Natural killer cell (primary cell): ENCODE results near the gene RXFP3. TPM values are rescaled to one million over a fixed set of nuclear protein-coding genes. Genes with fewer than 3 reads are reported as not detected.

Experiments used
- ATAC-seq, 3 donors: fragments of 150-1000 bp in 2 of 3; fragments of 200-7000 bp in 1 of 3; cut with Tn5 transposase; 1 replicate in 1 of 3; 2 replicates in 2 of 3; pipeline ENCODE4 v1.10.0; 2021; ENCODE audit warnings: mild to moderate bottlenecking in 2 of 3, moderate library complexity in 2 of 3
- DNase-seq, 2 donors: peaks; one replicate each; pipeline versions ENCODE4 v3.0.0 to v3.0.0-alpha.2; 2013 to 2021; ENCODE audit warnings: mixed read lengths in 1 of 2
- H3K27ac ChIP-seq: one replicate; pipeline ENCODE4 v1.5.1; 2013; ENCODE audit warnings: mild to moderate bottlenecking, low read length
- H3K27me3 ChIP-seq: one replicate; pipeline ENCODE4 v1.6.1; 2013; ENCODE audit warnings: low read length; ENCODE audit not compliant: control insufficient read depth, insufficient read depth
- H3K36me3 ChIP-seq: one replicate; pipeline ENCODE4 v1.6.1; 2013; ENCODE audit warnings: low read length; ENCODE audit not compliant: control insufficient read depth, insufficient read depth
- H3K4me1 ChIP-seq: one replicate; pipeline ENCODE4 v1.6.1; 2013; ENCODE audit warnings: low read length; ENCODE audit not compliant: control insufficient read depth, insufficient read depth
- H3K4me3 ChIP-seq: one replicate; pipeline ENCODE4 v1.5.1; 2013; ENCODE audit warnings: low read length
- H3K9me3 ChIP-seq: one replicate; pipeline ENCODE4 v1.6.1; 2013; ENCODE audit warnings: low read length; ENCODE audit not compliant: control insufficient read depth, insufficient read depth
- H3K27ac Mint-ChIP-seq, 2 donors: one replicate each; pipeline ENCODE4 v1.8.0; 2022; ENCODE audit warnings: mild to moderate bottlenecking in 2 of 2, mixed read lengths in 2 of 2, moderate library complexity in 1 of 2
- H3K27me3 Mint-ChIP-seq, 2 donors: one replicate each; pipeline ENCODE4 v1.8.0; 2022; ENCODE audit warnings: low read depth in 2 of 2, mixed read lengths in 2 of 2
- H3K36me3 Mint-ChIP-seq: one replicate; pipeline ENCODE4 v1.8.0; 2022; ENCODE audit warnings: mixed read lengths
- H3K4me1 Mint-ChIP-seq, 2 donors: one replicate each; pipeline ENCODE4 v1.8.0; 2022; ENCODE audit warnings: mixed read lengths in 2 of 2
- H3K4me3 Mint-ChIP-seq: one replicate; pipeline ENCODE4 v1.8.0; 2022; ENCODE audit warnings: mild to moderate bottlenecking, moderate library complexity, mixed read lengths
- H3K9me3 Mint-ChIP-seq, 2 donors: one replicate each; pipeline ENCODE4 v1.8.0; 2022; ENCODE audit warnings: mixed read lengths in 2 of 2
- CTCF ChIP-seq: fragments of 200-600 bp; IDR thresholded peaks from one replicate; pipeline ENCODE4 v1.8.0; 2022; ENCODE audit warnings: antibody characterized with exemption
- WGBS: methylation state at CpG from one replicate; pipeline ENCODE4 v1.1.7; 2013; ENCODE audit warnings: missing lambda C conversion rate; ENCODE audit not compliant: insufficient coverage; 5-methylcytosine and 5-hydroxymethylcytosine counted together
- intact Hi-C: fragments of 100-400 bp; cut with micrococcal nuclease; formaldehyde crosslinking; loops from one replicate; pipeline ENCODE4 v1.14.2; 2022
- total RNA-seq, 4 donors: library from RNA; stranded (reverse); fragments of 120-200 nt in 1 of 4; gene quantifications; one replicate each; pipeline versions ENCODE4 v1.2.3 to v1.2.4, GENCODE V29; 2013 to 2022

Gene RXFP3
- total RNA-seq, 3 donors from 2014 or later (not counting 1 experiment from before 2014, with no cell fraction given): not detected

DNA sequence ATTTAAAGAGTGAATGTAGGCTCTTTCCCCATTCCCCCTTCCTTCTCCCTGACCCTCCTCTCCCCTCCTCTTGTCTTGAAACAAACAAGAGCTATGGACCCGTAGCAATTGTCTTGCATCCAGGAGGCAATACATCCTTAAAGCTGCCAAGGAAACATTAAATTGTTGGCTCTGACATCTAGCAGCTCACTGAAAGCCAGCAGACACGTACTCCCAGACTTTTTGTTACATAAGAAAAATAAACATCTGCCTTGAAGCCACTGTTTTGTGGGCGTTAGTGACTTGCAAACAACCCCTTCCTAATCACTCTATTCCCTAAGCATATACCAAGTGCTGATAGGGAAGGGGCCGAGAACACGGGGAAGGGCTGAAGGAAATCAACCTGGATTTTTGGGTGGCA is 39.7 kb downstream of the RXFP3 start:
- Mint-ChIP-seq H3K27me3 (peaks cover 0 to 5% of the 10 kb centered on the region in 2 donors), H3K4me3 (no peak overlapping the region), H3K27ac (no peak overlapping the region), H3K4me1 (no peaks in the 10 kb centered on the region), H3K9me3 (no peaks in the 10 kb centered on the region), H3K36me3 (no peaks in the 10 kb centered on the region)
- DNase-seq: no peak
- WGBS: 78% methylated on average over 5 of the region's 5 CpGs
- no peak for TF ChIP-seq CTCF
- Histone ChIP-seq H3K9me3 (no peaks in the 10 kb centered on the region), H3K27ac (no peak overlapping the region), H3K4me1 (no peaks in the 10 kb centered on the region), H3K27me3 (no peaks in the 10 kb centered on the region), H3K36me3 (no peaks in the 10 kb centered on the region), H3K4me3 (no peak overlapping the region)
- no peak for ATAC-seq
- intact Hi-C loops: no loop called here

GRCh38 chr5:33976307-33976706 is 40.1 kb downstream of the RXFP3 start:
- H3K9me3 Mint-ChIP-seq: no peaks in the 10 kb centered on the region
- intact Hi-C loops: no loop called here
- H3K36me3 Mint-ChIP-seq: no peaks in the 10 kb centered on the region
- H3K4me1 Mint-ChIP-seq: no peaks in the 10 kb centered on the region
- no peak overlapping the region for H3K27ac Mint-ChIP-seq
- Histone ChIP-seq H3K27ac (no peak overlapping the region), H3K9me3 (no peaks in the 10 kb centered on the region), H3K36me3 (no peaks in the 10 kb centered on the region), H3K27me3 (no peaks in the 10 kb centered on the region), H3K4me3 (no peak overlapping the region), H3K4me1 (no peaks in the 10 kb centered on the region)
- DNase-seq (no peak), ATAC-seq (no peak)
- no CpG with 5 or more reads among the region's 1 CpG for WGBS
- H3K4me3 Mint-ChIP-seq: no peak overlapping the region
- peaks cover 0 to 5% of the 10 kb centered on the region in 2 donors for H3K27me3 Mint-ChIP-seq
- no peak for TF ChIP-seq CTCF

DNA sequence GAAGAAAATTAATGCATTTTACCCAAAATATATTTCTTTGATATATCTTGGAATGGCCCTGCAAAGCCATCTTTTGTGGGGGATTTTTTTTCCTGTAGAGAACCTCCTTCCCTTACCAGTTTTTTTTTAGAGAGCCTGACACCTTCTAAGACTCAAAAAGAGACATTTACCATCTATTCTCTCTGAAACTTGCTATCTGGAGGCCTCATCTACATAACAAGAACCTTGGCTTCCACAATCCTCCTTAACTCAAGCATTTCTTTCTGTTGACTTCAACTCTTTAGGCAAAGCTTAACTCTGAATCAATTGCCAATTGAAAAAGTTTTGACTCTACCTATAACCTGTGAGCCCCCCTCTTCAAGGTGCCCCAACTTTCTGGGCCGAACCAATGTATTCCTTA is 42.1 kb downstream of the RXFP3 start:
- no peak overlapping the region for H3K27ac Mint-ChIP-seq
- Histone ChIP-seq H3K9me3 (no peaks in the 10 kb centered on the region), H3K4me3 (no peak overlapping the region), H3K27me3 (no peaks in the 10 kb centered on the region), H3K27ac (no peak overlapping the region), H3K4me1 (no peaks in the 10 kb centered on the region), H3K36me3 (no peaks in the 10 kb centered on the region)
- no peak for DNase-seq
- no peaks in the 10 kb centered on the region for H3K9me3 Mint-ChIP-seq
- ATAC-seq: no peak
- 91% methylated on average over 1 of the region's 1 CpG for WGBS
- no peaks in the 10 kb centered on the region for H3K4me1 Mint-ChIP-seq
- TF ChIP-seq CTCF: no peak
- H3K4me3 Mint-ChIP-seq: no peak overlapping the region
- intact Hi-C loops: no loop called here
- H3K36me3 Mint-ChIP-seq: no peaks in the 10 kb centered on the region
- no peaks in the 10 kb centered on the region for H3K27me3 Mint-ChIP-seq

DNA sequence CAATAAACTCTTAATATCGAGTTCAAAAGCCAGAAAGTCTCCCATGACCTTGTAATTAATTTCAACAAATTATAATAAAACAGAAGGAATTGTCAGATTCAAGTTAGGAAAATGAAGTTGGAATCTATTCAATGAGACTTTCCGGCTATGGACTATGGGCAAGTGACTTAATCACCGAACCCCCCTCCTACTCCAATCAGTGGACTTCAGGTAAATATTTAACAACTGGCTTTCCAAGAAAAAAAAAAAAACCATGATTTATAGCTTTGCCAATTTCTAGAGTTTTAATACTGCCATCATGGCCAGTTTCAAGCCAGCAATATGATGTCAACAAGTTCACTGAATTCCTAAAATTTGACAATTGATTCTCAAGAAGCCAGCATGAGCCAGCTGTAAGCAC is 43.8 kb downstream of the RXFP3 start:
- DNase-seq: no peak
- H3K27ac Mint-ChIP-seq: no peak overlapping the region

More for the DNA sequence above, 43.8 kb downstream of the RXFP3 start:
- H3K4me3 Mint-ChIP-seq: no peak overlapping the region
- no peaks in the 10 kb centered on the region for H3K9me3 ChIP-seq
- ATAC-seq: no peak
- no peaks in the 10 kb centered on the region for H3K9me3 Mint-ChIP-seq
- no peaks in the 10 kb centered on the region for H3K4me1 Mint-ChIP-seq
- no peaks in the 10 kb centered on the region for H3K27me3 Mint-ChIP-seq
- intact Hi-C loops: no loop called here
- H3K36me3 ChIP-seq: no peaks in the 10 kb centered on the region
- no peaks in the 10 kb centered on the region for H3K27me3 ChIP-seq
- WGBS: 93% methylated on average over 3 of the region's 3 CpGs
- no peak overlapping the region for H3K4me3 ChIP-seq
- no peaks in the 10 kb centered on the region for H3K4me1 ChIP-seq
- H3K27ac ChIP-seq: no peak overlapping the region
- H3K36me3 Mint-ChIP-seq: no peaks in the 10 kb centered on the region
- no peak for TF ChIP-seq CTCF
